Neural cell (in vitro differentiated cells): ENCODE measurements around the gene TMC1.
"Not testable (repeated sequence)": the region's sequence is repeated elsewhere in the genome, so short reads cannot be mapped to it uniquely, and the experiment has no call there.

Experiments used
- CTCF ChIP-seq: fragments of 450-650 bp; IDR thresholded peaks from 2 replicates; pipeline ENCODE4 v1.5.1; 2014; ENCODE audit warnings: antibody characterized with exemption, mild to moderate bottlenecking, moderate library complexity; ENCODE audit not compliant: poor library complexity, severe bottlenecking
- POLR2AphosphoS5 ChIP-seq: IDR thresholded peaks from 2 replicates; pipeline ENCODE4 v1.6.1; 2012
- RAD21 ChIP-seq: fragments of 450-650 bp; conservative IDR thresholded peaks from 2 replicates; pipeline ENCODE4 v1.6.1; 2014; ENCODE audit warnings: antibody characterized with exemption, mild to moderate bottlenecking, moderate library complexity
- TAF1 ChIP-seq: IDR thresholded peaks from 2 replicates; pipeline ENCODE4 v1.6.1; 2012; ENCODE audit warnings: low read depth

- TF ChIP-seq CTCF, TAF1, RAD21, POLR2AphosphoS5: not testable (repeated sequence)
These were observed at the start of gene TMC1 for GRCh38 chr9:72521416-72521815.
